ENCODE measurements around the gene MYEOV. TPM values are rescaled to one million over a fixed set of nuclear protein-coding genes. Genes with fewer than 3 reads are reported as not detected.

Gene MYEOV
- total RNA-seq, 2 donors from 2014 or later = not detected

GRCh38 chr11:69286374-69287371 is 7.3 kb upstream of the MYEOV start:
- peaks cover 11% of the 10 kb centered on the region for H3K9me3 ChIP-seq (ENCODE audit: control insufficient read depth, low read length)
- peaks cover 10% of the 10 kb centered on the region for H3K9me3 Mint-ChIP-seq
- H3K4me1 ChIP-seq (ENCODE audit: control insufficient read depth, insufficient read depth, low read length) = peaks cover 4% of the 10 kb centered on the region
- H3K36me3 ChIP-seq (ENCODE audit: control insufficient read depth, insufficient read depth, low read length) = no peaks in the 10 kb centered on the region
- no peaks in the 10 kb centered on the region for H3K27me3 ChIP-seq (ENCODE audit: control insufficient read depth, insufficient read depth, low read length, poor library complexity, severe bottlenecking)
- DNase-seq = peak; percentile 78
- H3K27ac Mint-ChIP-seq = peak overlapping the region; percentile 70
- H3K9ac ChIP-seq (ENCODE audit: extremely low read depth, low read length, poor library complexity, severe bottlenecking) = no peak overlapping the region
- H3K36me3 Mint-ChIP-seq (ENCODE audit: low read depth) = no peaks in the 10 kb centered on the region
- H3K27ac ChIP-seq (ENCODE audit: low read depth, low read length) = peak overlapping the region; percentile 27
- H3K4me3 Mint-ChIP-seq = no peak overlapping the region
- TF ChIP-seq CTCF (conservative IDR thresholded peaks at IDR 0.05) = no peak
- peaks cover 6% of the 10 kb centered on the region for H3K27me3 Mint-ChIP-seq (ENCODE audit: insufficient read depth)
- H3K4me1 Mint-ChIP-seq = peaks cover 13% of the 10 kb centered on the region
- H3K4me3 ChIP-seq (ENCODE audit: low read length) = no peak overlapping the region
- WGBS, 2 experiments (ENCODE audit: insufficient coverage in 1 of 2, insufficient read length in 1 of 2) = 81 to 83% methylated on average over 34 to 37 of the region's 38 CpGs

GRCh38 chr11:69287968-69288882 is 5.7 kb upstream of the MYEOV start:
- H3K4me3 Mint-ChIP-seq = no peak overlapping the region
- Histone ChIP-seq H3K4me1 (ENCODE audit: control insufficient read depth, insufficient read depth, low read length) (peaks cover 3% of the 10 kb centered on the region), H3K9me3 (ENCODE audit: control insufficient read depth, low read length) (no peaks in the 10 kb centered on the region), H3K27me3 (ENCODE audit: control insufficient read depth, insufficient read depth, low read length, poor library complexity, severe bottlenecking) (no peaks in the 10 kb centered on the region), H3K9ac (ENCODE audit: extremely low read depth, low read length, poor library complexity, severe bottlenecking) (no peak overlapping the region), H3K27ac (ENCODE audit: low read depth, low read length) (no peak overlapping the region), H3K36me3 (ENCODE audit: control insufficient read depth, insufficient read depth, low read length) (no peaks in the 10 kb centered on the region), H3K4me3 (ENCODE audit: low read length) (no peak overlapping the region)
- no peak for DNase-seq
- H3K36me3 Mint-ChIP-seq (ENCODE audit: low read depth) = no peaks in the 10 kb centered on the region
- 90 to 93% methylated on average over 16 to 20 of the region's 20 CpGs for WGBS, 2 experiments (ENCODE audit: insufficient coverage in 1 of 2, insufficient read length in 1 of 2)
- H3K27ac Mint-ChIP-seq = no peak overlapping the region
- H3K9me3 Mint-ChIP-seq = peaks cover 2% of the 10 kb centered on the region
- TF ChIP-seq CTCF (conservative IDR thresholded peaks at IDR 0.05) = no peak
- H3K27me3 Mint-ChIP-seq (ENCODE audit: insufficient read depth) = peaks cover 4% of the 10 kb centered on the region
- peaks cover 19% of the 10 kb centered on the region for H3K4me1 Mint-ChIP-seq

- no peak overlapping the region for H3K9ac ChIP-seq (ENCODE audit: extremely low read depth, low read length, poor library complexity, severe bottlenecking)
These were observed 5.1 kb upstream of the MYEOV start for GRCh38 chr11:69288883-69289242.

More at GRCh38 chr11:69288883-69289242, 5.1 kb upstream of the MYEOV start:
- Histone ChIP-seq H3K4me3 (ENCODE audit: low read length) (no peak overlapping the region), H3K4me1 (ENCODE audit: control insufficient read depth, insufficient read depth, low read length) (peaks cover 3% of the 10 kb centered on the region), H3K27me3 (ENCODE audit: control insufficient read depth, insufficient read depth, low read length, poor library complexity, severe bottlenecking) (no peaks in the 10 kb centered on the region), H3K36me3 (ENCODE audit: control insufficient read depth, insufficient read depth, low read length) (no peaks in the 10 kb centered on the region), H3K9me3 (ENCODE audit: control insufficient read depth, low read length) (no peaks in the 10 kb centered on the region), H3K27ac (ENCODE audit: low read depth, low read length) (no peak overlapping the region)
- H3K36me3 Mint-ChIP-seq (ENCODE audit: low read depth) = no peaks in the 10 kb centered on the region
- no peak for TF ChIP-seq CTCF (conservative IDR thresholded peaks at IDR 0.05)
- peaks cover 1% of the 10 kb centered on the region for H3K9me3 Mint-ChIP-seq
- peaks cover 4% of the 10 kb centered on the region for H3K27me3 Mint-ChIP-seq (ENCODE audit: insufficient read depth)
- peaks cover 20% of the 10 kb centered on the region for H3K4me1 Mint-ChIP-seq
- H3K27ac Mint-ChIP-seq = no peak overlapping the region
- WGBS, 2 experiments (ENCODE audit: insufficient coverage in 1 of 2, insufficient read length in 1 of 2) = 71 to 83% methylated on average over 1 to 2 of the region's 2 CpGs
- H3K4me3 Mint-ChIP-seq = no peak overlapping the region
- no peak for DNase-seq

Data from endodermal cell (in vitro differentiated cells).